Measurements from ENCODE around the gene TBL3. TPM values are rescaled to one million over a fixed set of nuclear protein-coding genes. Genes with fewer than 3 reads are reported as not detected.

The TBL3 gene
- total RNA-seq, 1 experiment from 2014 or later = 73.4 TPM

DNA sequence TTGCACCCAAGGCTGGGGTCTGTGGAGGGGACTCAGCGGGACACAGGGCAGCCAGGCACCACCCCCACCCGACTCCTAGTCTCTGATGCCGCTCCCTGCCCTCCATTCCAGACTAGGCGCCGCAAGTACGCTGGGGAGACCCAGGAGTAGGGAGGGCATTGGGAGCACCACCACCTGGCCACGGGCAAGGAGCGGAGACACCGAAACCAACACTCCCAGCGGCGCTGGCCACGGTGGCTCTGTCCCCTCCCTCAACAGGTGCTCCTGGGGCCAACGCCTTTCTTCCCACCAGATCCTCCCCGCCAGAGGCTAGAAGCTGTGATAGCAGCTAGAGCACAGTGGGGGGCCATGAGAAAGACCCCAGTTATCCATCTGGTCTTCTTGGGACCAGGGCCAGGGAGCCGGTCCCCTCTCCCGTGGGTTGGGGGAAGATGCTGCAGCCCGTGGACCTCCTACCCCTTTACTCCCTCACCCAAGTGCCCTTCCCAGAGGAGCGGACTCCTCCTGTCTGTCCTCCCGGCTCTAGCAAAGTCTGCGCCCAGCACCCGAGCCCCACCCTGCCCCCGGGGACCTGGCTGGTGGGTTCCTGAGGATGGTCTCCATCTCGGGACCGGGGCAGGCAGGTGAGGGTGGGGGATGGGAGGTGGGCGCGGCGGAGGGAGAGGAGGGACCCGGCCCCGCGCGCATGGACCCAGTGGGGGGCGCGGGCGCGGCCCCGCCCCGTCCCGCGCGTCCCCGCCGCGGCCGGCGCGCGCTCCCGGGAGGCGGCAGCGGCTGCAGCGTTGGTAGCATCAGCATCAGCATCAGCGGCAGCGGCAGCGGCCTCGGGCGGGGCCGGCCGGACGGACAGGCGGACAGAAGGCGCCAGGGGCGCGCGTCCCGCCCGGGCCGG, 17.6 kb downstream of the TBL3 start, which contains the start of gene SYNGR3 (continued):
- TF ChIP-seq, protein P1, sequence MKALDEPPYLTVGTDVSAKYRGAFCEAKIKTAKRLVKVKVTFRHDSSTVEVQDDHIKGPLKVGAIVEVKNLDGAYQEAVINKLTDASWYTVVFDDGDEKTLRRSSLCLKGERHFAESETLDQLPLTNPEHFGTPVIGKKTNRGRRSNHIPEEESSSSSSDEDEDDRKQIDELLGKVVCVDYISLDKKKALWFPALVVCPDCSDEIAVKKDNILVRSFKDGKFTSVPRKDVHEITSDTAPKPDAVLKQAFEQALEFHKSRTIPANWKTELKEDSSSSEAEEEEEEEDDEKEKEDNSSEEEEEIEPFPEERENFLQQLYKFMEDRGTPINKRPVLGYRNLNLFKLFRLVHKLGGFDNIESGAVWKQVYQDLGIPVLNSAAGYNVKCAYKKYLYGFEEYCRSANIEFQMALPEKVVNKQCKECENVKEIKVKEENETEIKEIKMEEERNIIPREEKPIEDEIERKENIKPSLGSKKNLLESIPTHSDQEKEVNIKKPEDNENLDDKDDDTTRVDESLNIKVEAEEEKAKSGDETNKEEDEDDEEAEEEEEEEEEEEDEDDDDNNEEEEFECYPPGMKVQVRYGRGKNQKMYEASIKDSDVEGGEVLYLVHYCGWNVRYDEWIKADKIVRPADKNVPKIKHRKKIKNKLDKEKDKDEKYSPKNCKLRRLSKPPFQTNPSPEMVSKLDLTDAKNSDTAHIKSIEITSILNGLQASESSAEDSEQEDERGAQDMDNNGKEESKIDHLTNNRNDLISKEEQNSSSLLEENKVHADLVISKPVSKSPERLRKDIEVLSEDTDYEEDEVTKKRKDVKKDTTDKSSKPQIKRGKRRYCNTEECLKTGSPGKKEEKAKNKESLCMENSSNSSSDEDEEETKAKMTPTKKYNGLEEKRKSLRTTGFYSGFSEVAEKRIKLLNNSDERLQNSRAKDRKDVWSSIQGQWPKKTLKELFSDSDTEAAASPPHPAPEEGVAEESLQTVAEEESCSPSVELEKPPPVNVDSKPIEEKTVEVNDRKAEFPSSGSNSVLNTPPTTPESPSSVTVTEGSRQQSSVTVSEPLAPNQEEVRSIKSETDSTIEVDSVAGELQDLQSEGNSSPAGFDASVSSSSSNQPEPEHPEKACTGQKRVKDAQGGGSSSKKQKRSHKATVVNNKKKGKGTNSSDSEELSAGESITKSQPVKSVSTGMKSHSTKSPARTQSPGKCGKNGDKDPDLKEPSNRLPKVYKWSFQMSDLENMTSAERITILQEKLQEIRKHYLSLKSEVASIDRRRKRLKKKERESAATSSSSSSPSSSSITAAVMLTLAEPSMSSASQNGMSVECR (CRISPR knock-in tag; IDR thresholded peaks at IDR 0.05; ENCODE audit: borderline replicate concordance) = no peak
- TF ChIP-seq ZSCAN18 (CRISPR knock-in tag; IDR thresholded peaks at IDR 0.05) (0 out of 2 replicates have a peak, but pooled peaks have one; percentile 17), TP53 (CRISPR knock-in tag; IDR thresholded peaks at IDR 0.05) (0 out of 2 replicates have a peak, but pooled peaks have one; percentile 33), ETV6 (CRISPR knock-in tag; IDR thresholded peaks at IDR 0.05) (no peak), ZNF263 (CRISPR knock-in tag; IDR thresholded peaks at IDR 0.05; ENCODE audit: low read depth) (peak; percentile 74)

- no peak overlapping the region for H3K27ac Mint-ChIP-seq
- POLR2A ChIA-PET = no interaction called here
- no peak for TF ChIP-seq E2F1 (CRISPR knock-in tag; IDR thresholded peaks at IDR 0.05)
- TF ChIP-seq, protein P2, sequence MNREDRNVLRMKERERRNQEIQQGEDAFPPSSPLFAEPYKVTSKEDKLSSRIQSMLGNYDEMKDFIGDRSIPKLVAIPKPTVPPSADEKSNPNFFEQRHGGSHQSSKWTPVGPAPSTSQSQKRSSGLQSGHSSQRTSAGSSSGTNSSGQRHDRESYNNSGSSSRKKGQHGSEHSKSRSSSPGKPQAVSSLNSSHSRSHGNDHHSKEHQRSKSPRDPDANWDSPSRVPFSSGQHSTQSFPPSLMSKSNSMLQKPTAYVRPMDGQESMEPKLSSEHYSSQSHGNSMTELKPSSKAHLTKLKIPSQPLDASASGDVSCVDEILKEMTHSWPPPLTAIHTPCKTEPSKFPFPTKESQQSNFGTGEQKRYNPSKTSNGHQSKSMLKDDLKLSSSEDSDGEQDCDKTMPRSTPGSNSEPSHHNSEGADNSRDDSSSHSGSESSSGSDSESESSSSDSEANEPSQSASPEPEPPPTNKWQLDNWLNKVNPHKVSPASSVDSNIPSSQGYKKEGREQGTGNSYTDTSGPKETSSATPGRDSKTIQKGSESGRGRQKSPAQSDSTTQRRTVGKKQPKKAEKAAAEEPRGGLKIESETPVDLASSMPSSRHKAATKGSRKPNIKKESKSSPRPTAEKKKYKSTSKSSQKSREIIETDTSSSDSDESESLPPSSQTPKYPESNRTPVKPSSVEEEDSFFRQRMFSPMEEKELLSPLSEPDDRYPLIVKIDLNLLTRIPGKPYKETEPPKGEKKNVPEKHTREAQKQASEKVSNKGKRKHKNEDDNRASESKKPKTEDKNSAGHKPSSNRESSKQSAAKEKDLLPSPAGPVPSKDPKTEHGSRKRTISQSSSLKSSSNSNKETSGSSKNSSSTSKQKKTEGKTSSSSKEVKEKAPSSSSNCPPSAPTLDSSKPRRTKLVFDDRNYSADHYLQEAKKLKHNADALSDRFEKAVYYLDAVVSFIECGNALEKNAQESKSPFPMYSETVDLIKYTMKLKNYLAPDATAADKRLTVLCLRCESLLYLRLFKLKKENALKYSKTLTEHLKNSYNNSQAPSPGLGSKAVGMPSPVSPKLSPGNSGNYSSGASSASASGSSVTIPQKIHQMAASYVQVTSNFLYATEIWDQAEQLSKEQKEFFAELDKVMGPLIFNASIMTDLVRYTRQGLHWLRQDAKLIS (CRISPR knock-in tag; IDR thresholded peaks at IDR 0.05; ENCODE audit: borderline replicate concordance) = no peak
- no peak for TF ChIP-seq ZNF138 (CRISPR knock-in tag; conservative IDR thresholded peaks at IDR 0.05)
- TF ChIP-seq, protein P3, sequence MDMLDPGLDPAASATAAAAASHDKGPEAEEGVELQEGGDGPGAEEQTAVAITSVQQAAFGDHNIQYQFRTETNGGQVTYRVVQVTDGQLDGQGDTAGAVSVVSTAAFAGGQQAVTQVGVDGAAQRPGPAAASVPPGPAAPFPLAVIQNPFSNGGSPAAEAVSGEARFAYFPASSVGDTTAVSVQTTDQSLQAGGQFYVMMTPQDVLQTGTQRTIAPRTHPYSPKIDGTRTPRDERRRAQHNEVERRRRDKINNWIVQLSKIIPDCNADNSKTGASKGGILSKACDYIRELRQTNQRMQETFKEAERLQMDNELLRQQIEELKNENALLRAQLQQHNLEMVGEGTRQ (CRISPR knock-in tag; IDR thresholded peaks at IDR 0.05) = no peak
- TF ChIP-seq FOXP4 (CRISPR knock-in tag; IDR thresholded peaks at IDR 0.05) = no peak
- CTCF ChIA-PET = interaction anchor here (0.8 to 6.4 kb wide), 5 partner anchors 10 to 150 kb away, joined by 3 to 59 read pairs (median 5); no protein-coding TSS in a partner anchor
- peaks cover 20% of the 10 kb centered on the region for H3K4me1 Mint-ChIP-seq
- H3K4me3 Mint-ChIP-seq = no peak overlapping the region
- DNase-seq (ENCODE audit: low spot score) = no peak
- ATAC-seq = peak; percentile 4; the same call in 1 of the 2 replicates
- no peaks in the 10 kb centered on the region for H3K9me3 Mint-ChIP-seq
- H3K27me3 Mint-ChIP-seq (ENCODE audit: low read depth) = peaks cover 24% of the 10 kb centered on the region
- H3K36me3 Mint-ChIP-seq = peaks cover 5% of the 10 kb centered on the region; the same call in 1 of the 2 replicates
These were observed 18.2 kb downstream of the TBL3 start for GRCh38 chr16:1990101-1990350.
